Endothelial cell (in vitro differentiated cells): Measurements from ENCODE around the gene IGFBP4. TPM values are rescaled to one million over a fixed set of nuclear protein-coding genes. Genes with fewer than 3 reads are reported as not detected.

ENCODE experiments used
- DNase-seq: peaks from one replicate; pipeline ENCODE4 v3.0.0; 2021; ENCODE audit warnings: low spot score
- H3K27ac Mint-ChIP-seq: one replicate; pipeline ENCODE4 v1.8.0; 2021; ENCODE audit warnings: mixed read lengths, inconsistent platforms; ENCODE audit not compliant: unreplicated experiment
- H3K27me3 Mint-ChIP-seq: one replicate; pipeline ENCODE4 v1.8.0; 2021; ENCODE audit warnings: mild to moderate bottlenecking, moderate library complexity, mixed read lengths, inconsistent platforms; ENCODE audit not compliant: unreplicated experiment
- H3K36me3 Mint-ChIP-seq: one replicate; pipeline ENCODE4 v1.8.0; 2021; ENCODE audit warnings: mild to moderate bottlenecking, low read depth, mixed read lengths, inconsistent platforms; ENCODE audit not compliant: unreplicated experiment
- H3K4me1 Mint-ChIP-seq: one replicate; pipeline ENCODE4 v1.8.0; 2021; ENCODE audit warnings: mild to moderate bottlenecking, mixed read lengths, inconsistent platforms; ENCODE audit not compliant: unreplicated experiment
- H3K4me3 Mint-ChIP-seq: one replicate; pipeline ENCODE4 v1.8.0; 2021; ENCODE audit warnings: mild to moderate bottlenecking, mixed read lengths, inconsistent platforms; ENCODE audit not compliant: unreplicated experiment
- H3K9me3 Mint-ChIP-seq: one replicate; pipeline ENCODE4 v1.8.0; 2021; ENCODE audit warnings: mixed read lengths, inconsistent platforms; ENCODE audit not compliant: unreplicated experiment
- total RNA-seq: library from RNA; stranded (reverse); fragmentation: NEBNext Ultra II Directional; extraction: Animal tissue kit (Norgen Biotek cat#: 25700); gene quantifications from one replicate; pipeline ENCODE4 v1.2.1, GENCODE V29; 2021; ENCODE audit not compliant: unreplicated experiment
- TF ChIP-seq, protein P1 (sequence below): fragments of 200-600 bp; sonication (generic); IDR thresholded peaks from one replicate; pipeline ENCODE4 v1.5.0; 2021; ENCODE audit warnings: antibody characterized with exemption; ENCODE audit not compliant: unreplicated experiment

Gene IGFBP4
- total RNA-seq, 1 donor from 2014 or later, result 1,531 TPM

DNA sequence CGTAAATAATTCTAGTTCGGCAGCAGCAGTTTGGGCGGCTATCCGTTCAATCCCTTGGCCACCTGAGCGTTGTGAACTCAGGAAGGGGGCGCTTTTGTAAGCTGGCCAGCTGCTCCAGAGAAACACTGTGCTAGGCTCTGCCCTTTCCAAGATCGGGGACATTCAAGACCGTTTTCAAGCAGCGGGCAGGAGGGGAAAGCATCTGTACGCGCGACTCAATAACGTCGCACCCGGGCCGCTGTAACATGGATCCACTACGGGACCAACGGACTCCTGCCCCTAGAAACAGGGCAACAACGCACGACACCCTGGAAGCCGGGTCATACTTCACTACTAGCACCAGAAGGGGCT, 26.0 kb upstream of the IGFBP4 start:
- TF ChIP-seq, protein P1, sequence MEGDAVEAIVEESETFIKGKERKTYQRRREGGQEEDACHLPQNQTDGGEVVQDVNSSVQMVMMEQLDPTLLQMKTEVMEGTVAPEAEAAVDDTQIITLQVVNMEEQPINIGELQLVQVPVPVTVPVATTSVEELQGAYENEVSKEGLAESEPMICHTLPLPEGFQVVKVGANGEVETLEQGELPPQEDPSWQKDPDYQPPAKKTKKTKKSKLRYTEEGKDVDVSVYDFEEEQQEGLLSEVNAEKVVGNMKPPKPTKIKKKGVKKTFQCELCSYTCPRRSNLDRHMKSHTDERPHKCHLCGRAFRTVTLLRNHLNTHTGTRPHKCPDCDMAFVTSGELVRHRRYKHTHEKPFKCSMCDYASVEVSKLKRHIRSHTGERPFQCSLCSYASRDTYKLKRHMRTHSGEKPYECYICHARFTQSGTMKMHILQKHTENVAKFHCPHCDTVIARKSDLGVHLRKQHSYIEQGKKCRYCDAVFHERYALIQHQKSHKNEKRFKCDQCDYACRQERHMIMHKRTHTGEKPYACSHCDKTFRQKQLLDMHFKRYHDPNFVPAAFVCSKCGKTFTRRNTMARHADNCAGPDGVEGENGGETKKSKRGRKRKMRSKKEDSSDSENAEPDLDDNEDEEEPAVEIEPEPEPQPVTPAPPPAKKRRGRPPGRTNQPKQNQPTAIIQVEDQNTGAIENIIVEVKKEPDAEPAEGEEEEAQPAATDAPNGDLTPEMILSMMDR, result no peak
- Mint-ChIP-seq H3K36me3 (no peaks in the 10 kb centered on the region), H3K27ac (peak overlapping the region; percentile 42), H3K27me3 (peaks cover 2% of the 10 kb centered on the region), H3K9me3 (no peaks in the 10 kb centered on the region), H3K4me3 (peak overlapping the region; percentile 98), H3K4me1 (peaks cover 7% of the 10 kb centered on the region)
- DNase-seq, result peak; percentile 22

DNA sequence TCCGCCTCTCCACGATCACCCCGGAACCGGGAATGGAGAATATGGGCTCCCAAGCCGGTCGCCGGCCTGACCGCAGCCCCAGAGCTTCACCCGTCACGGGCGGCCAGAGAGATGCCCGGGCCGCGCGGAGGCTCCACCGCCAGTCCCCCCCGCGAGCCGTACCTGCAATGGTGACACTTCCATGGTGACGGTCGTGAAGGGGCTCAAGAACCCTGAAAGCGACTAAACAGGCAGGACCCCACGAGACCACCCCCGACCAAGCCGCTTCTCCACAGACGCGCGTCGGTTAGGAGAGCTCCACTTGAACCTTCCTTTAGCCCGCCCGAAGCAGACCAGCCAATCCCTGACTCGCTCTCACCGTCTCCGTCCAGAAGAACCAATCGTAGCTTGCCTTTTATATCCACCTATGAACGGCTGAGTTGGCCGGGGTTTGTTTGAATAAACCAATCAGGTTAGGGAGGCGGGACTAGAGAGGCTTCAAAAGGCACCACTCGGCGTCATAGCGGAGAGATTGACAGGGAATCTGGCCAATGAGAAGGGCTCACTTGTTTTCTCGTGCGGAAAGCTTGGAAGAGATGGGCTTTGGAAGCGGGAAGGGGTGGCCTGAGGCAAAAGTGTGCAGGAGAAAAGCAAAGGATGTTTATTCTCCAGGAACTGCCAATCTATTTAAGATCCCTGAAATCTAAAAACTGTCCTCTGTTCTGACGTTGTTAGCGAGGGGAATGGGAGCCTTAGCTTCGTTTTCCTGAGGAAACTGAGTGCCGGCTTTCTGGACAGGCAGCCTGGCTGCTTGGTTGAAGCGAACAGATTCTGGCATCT, 25.4 kb upstream of the IGFBP4 start, which contains the start of gene TOP2A:
Gene TOP2A, minus strand, starts transcription at position 288 of the 819 bp plus-strand sequence. Its CDS starts 105 bp downstream, at position 183.
- TF ChIP-seq, protein P1, result no peak
- peak within 1 kb of the TSS; percentile 98 for H3K4me3 Mint-ChIP-seq

GRCh38 chr17:40418428-40418706, 24.9 kb upstream of the IGFBP4 start:
- Mint-ChIP-seq H3K27ac (peak overlapping the region; percentile 24), H3K27me3 (peaks cover 4% of the 10 kb centered on the region), H3K9me3 (no peaks in the 10 kb centered on the region), H3K36me3 (no peaks in the 10 kb centered on the region), H3K4me1 (peaks cover 12% of the 10 kb centered on the region), H3K4me3 (peak overlapping the region; percentile 98)
- no peak for DNase-seq
- TF ChIP-seq, protein P1, result no peak

More for the DNA sequence above, 25.4 kb upstream of the IGFBP4 start, which contains the start of gene TOP2A:
- Mint-ChIP-seq H3K9me3 (no peaks in the 10 kb centered on the region), H3K27ac (peak within 1 kb of the TSS; percentile 72), H3K27me3 (peaks cover 4% of the 10 kb centered on the region), H3K36me3 (no peaks in the 10 kb centered on the region), H3K4me1 (peaks cover 9% of the 10 kb centered on the region)
- peak; percentile 95 for DNase-seq

DNA sequence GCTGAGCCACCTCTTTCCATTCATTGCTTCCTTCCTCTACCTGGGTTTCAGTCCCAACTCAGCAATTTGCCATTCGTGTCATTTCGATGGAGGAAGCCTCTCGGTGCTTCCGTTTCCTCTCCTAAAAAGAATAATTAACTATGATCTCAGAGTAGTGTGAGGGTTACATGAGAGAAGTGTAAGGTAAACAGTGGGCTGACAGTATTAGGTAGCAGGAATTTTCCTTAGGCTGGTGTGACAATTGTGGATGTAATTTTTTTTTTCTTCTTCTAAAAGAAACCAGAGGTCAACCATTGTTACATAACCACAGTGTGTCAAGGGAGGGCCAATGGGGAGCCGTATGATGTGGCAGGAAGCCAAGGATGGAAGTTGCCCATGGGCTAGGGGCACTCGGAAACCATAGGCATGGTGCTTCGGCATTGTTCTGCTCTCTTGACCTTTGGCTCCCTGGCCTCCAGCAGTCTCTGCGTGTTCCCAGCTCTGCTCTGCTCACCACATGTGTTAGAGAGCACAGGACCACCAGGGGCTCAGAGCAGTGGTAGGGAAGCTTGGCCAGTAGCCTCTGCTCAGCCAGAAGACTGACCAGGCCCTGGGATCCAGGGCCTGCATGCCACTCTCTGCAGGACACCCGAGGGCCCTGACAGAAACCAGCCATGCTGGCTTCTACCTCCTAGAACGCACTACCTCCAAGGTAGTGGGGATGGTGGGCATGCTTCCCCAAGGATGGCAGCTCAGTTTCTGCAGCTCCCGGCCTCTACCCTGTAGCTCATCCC, 23.5 kb upstream of the IGFBP4 start:
- peaks cover 12% of the 10 kb centered on the region for H3K4me1 Mint-ChIP-seq
- no peak for DNase-seq
- no peak overlapping the region for H3K4me3 Mint-ChIP-seq
- H3K27me3 Mint-ChIP-seq, result peaks cover 4% of the 10 kb centered on the region
- H3K36me3 Mint-ChIP-seq, result no peaks in the 10 kb centered on the region
- H3K9me3 Mint-ChIP-seq, result no peaks in the 10 kb centered on the region
- peak overlapping the region; percentile 57 for H3K27ac Mint-ChIP-seq
- TF ChIP-seq, protein P1, result no peak
